OCI-LY7 (cell line): Measurements from ENCODE around the gene B9D2. TPM values are rescaled to one million over a fixed set of nuclear protein-coding genes. Genes with fewer than 3 reads are reported as not detected.
A peak's percentile ranks its signal among the peaks of the same experiment; 100 is the strongest.

Experiments
- BruUV-seq: library from RNA; stranded (reverse); fragments of 400-500 nt; replicated peaks from 2 replicates; lab custom pipeline; 2021; lab: Mats Ljungman, UMichigan
- CTCF ChIA-PET: fragments of 300-600 bp; sonication (Branson Sonifier 250); formaldehyde crosslinking; loops from one replicate; lab custom pipeline; 2022; ENCODE audit warnings: antibody characterized with exemption; ENCODE audit not compliant: unreplicated experiment; lab: Charles Lee
- POLR2A ChIA-PET: fragments of 300-600 bp; sonication (Branson Sonifier 250); formaldehyde crosslinking; loops from one replicate; lab custom pipeline; 2022; ENCODE audit warnings: antibody characterized with exemption; lab: Charles Lee
- DNase-seq: peaks from one replicate; pipeline ENCODE4 v3.0.0-alpha.2; 2015; ENCODE audit warnings: low spot score
- H2AFZ ChIP-seq: fragments of 200-600 bp; sonication (generic), shearing (Covaris generic); 2 replicates; pipeline ENCODE4 v1.6.1; 2014; ENCODE audit warnings: mild to moderate bottlenecking, antibody characterized with exemption, low read length, moderate library complexity
- H3K27ac ChIP-seq: fragments of 200-600 bp; sonication (generic); 2 replicates; pipeline ENCODE4 v1.5.1; 2014; ENCODE audit warnings: mixed run types, low read depth, mild to moderate bottlenecking, moderate library complexity, low read length, inconsistent platforms; ENCODE audit not compliant: poor library complexity, severe bottlenecking
- H3K36me3 ChIP-seq: fragments of 200-600 bp; sonication (generic); 2 replicates; pipeline ENCODE4 v1.6.1; 2014; ENCODE audit warnings: mild to moderate bottlenecking, antibody characterized with exemption, low read length, moderate library complexity, mixed read lengths; ENCODE audit not compliant: insufficient read depth
- H3K4me1 ChIP-seq: fragments of 200-600 bp; sonication (generic); 2 replicates; pipeline ENCODE4 v1.5.1; 2014; ENCODE audit warnings: mild to moderate bottlenecking, low read length; ENCODE audit not compliant: insufficient read depth, poor library complexity, severe bottlenecking
- H3K4me2 ChIP-seq: fragments of 200-600 bp; sonication (generic); 2 replicates; pipeline ENCODE4 v1.6.1; 2014; ENCODE audit warnings: mild to moderate bottlenecking, low read length
- H3K4me3 ChIP-seq: fragments of 200-600 bp; sonication (generic); 2 replicates; pipeline ENCODE4 v1.5.1; 2014; ENCODE audit warnings: mild to moderate bottlenecking, low read depth, low read length; ENCODE audit not compliant: poor library complexity, severe bottlenecking
- H3K79me2 ChIP-seq: fragments of 200-600 bp; sonication (generic); 2 replicates; pipeline ENCODE4 v1.6.1; 2016; ENCODE audit warnings: low read depth, mild to moderate bottlenecking, low read length, moderate library complexity, mixed read lengths; ENCODE audit not compliant: insufficient read depth
- H3K9me2 ChIP-seq: fragments of 200-600 bp; sonication (generic); 2 replicates; pipeline ENCODE4 v1.6.1; 2016; ENCODE audit warnings: mild to moderate bottlenecking, low read length, mixed read lengths; ENCODE audit not compliant: insufficient read depth
- H3K9me3 ChIP-seq: fragments of 200-600 bp; sonication (generic); 2 replicates; pipeline ENCODE4 v1.6.1; 2014; ENCODE audit warnings: mild to moderate bottlenecking, mixed run types, low read length, mixed read lengths
- H4K20me1 ChIP-seq: fragments of 200-600 bp; sonication (generic); 2 replicates; pipeline ENCODE4 v1.6.1; 2014; ENCODE audit warnings: mild to moderate bottlenecking, antibody characterized with exemption, low read length, moderate library complexity, mixed read lengths; ENCODE audit not compliant: insufficient read depth
- EZH2phosphoT487 ChIP-seq: fragments of 200-600 bp; sonication (generic); IDR thresholded peaks from 2 replicates; pipeline ENCODE4 v1.6.1; 2018; ENCODE audit warnings: low read depth, borderline replicate concordance, mild to moderate bottlenecking, mixed run types, antibody characterized with exemption, low read length, moderate library complexity, mixed read lengths
- intact Hi-C: fragments of 100-400 bp; cut with micrococcal nuclease; formaldehyde crosslinking; loops from one replicate; pipeline ENCODE4 v1.10.0; 2022; ENCODE audit not compliant: unreplicated experiment
- total RNA-seq, 2 experiments: library from RNA; depleted of rRNA in 1 of 2; stranded (reverse); fragments of >200 nt in 1 of 2; shearing (Covaris generic) in 1 of 2; gene quantifications; 2 replicates each; pipeline ENCODE4 v1.2.3, GENCODE V29; 2014 to 2022
- TF ChIP-seq, protein P1 (sequence below): fragments of 200-600 bp; sonication (generic); conservative IDR thresholded peaks from 2 replicates; pipeline ENCODE4 v1.5.1; 2014; ENCODE audit warnings: mild to moderate bottlenecking, antibody characterized with exemption, low read length, moderate library complexity, mixed read lengths

The B9D2 gene
- total RNA-seq, 2 experiments from 2014 or later: 3.9 to 5.2 TPM

DNA sequence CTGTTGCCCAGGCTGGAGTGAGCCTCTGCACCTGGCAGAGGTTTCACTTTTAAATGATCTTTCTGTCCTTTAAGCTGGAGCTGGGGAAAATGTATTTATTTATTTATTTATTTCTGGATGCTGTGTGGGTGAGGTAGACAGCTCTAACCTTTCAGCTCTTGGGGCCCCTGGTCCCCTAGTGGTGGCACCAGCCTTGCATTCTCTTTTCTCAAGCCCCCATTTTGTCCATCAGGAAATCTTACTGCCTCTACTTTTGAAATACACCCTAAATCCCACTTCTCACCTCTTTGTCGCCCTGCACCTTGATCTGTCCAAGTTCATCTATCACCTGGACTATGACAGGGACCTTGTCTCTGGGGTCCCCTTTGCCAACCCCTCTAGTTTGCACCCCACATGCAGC, 2.1 kb upstream of the B9D2 start:
- no peak overlapping the region for H3K4me2 ChIP-seq
- H2AFZ ChIP-seq: no peak overlapping the region
- CTCF ChIA-PET: no interaction called here
- no peaks in the 10 kb centered on the region for H4K20me1 ChIP-seq
- peak; percentile 34 for DNase-seq
- intact Hi-C loops: no loop called here
- H3K4me1 ChIP-seq: peaks cover 10% of the 10 kb centered on the region
- no TSS peak for BruUV-seq
- peaks cover 16% of the 10 kb centered on the region; the same call in 1 of the 2 replicates for H3K79me2 ChIP-seq
- TF ChIP-seq, protein P1, sequence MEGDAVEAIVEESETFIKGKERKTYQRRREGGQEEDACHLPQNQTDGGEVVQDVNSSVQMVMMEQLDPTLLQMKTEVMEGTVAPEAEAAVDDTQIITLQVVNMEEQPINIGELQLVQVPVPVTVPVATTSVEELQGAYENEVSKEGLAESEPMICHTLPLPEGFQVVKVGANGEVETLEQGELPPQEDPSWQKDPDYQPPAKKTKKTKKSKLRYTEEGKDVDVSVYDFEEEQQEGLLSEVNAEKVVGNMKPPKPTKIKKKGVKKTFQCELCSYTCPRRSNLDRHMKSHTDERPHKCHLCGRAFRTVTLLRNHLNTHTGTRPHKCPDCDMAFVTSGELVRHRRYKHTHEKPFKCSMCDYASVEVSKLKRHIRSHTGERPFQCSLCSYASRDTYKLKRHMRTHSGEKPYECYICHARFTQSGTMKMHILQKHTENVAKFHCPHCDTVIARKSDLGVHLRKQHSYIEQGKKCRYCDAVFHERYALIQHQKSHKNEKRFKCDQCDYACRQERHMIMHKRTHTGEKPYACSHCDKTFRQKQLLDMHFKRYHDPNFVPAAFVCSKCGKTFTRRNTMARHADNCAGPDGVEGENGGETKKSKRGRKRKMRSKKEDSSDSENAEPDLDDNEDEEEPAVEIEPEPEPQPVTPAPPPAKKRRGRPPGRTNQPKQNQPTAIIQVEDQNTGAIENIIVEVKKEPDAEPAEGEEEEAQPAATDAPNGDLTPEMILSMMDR: peak; percentile 63
- TF ChIP-seq EZH2phosphoT487: no peak
- H3K9me3 ChIP-seq: no peaks in the 10 kb centered on the region
- H3K36me3 ChIP-seq: no peaks in the 10 kb centered on the region
- POLR2A ChIA-PET: interaction anchor here (0.6 to 1.4 kb wide), 2 partner anchors 39 to 164 kb away, joined by 3 to 4 read pairs; no protein-coding TSS in a partner anchor
- no peak overlapping the region for H3K27ac ChIP-seq
- no peaks in the 10 kb centered on the region for H3K9me2 ChIP-seq
- no peak overlapping the region for H3K4me3 ChIP-seq

DNA sequence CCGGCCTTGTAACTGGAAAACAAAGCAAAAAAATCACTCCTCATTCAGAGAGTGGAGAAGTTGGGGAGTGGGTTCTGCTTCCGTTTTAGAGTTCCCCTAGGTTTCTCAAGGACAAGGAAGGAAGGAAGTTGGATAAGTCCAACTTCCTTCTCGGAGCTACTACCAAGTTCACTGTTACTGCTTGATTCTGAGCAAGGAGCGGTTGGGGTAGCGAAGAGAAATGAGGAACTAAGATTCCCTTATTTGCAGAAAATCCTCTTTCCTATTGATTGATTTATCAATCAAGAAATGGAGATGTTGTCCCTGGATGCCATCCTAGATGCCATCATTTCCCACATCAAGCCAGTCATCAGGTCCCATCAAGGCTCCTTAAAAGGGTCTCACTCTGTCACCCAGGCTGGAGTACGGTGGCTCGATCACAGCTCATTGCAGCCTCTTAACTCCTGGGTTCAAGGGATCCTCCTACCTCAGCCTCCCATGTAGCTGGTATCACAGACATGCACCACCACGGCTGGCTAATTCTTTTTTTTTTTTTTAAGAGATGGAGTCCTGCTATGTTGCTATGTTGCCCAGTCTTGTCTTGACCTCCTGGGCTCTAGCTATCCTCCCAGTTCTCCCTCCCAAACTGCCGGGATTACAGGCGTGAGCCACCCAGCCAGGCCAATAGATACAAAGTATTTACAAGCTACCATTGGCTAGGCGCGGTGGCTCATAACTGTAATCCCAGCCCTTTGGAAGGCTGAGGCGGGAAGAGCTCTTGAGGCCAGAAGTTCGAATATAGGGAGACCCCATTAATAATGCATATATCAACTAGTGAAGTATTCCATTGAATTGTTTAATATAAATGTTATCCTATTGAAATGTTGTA, 809 bp upstream of the B9D2 start:
- peak overlapping the region; percentile 81 for H3K4me3 ChIP-seq
- BruUV-seq: no TSS peak
- no peaks in the 10 kb centered on the region for H3K36me3 ChIP-seq
- no peaks in the 10 kb centered on the region for H4K20me1 ChIP-seq
- no peak for TF ChIP-seq EZH2phosphoT487
- TF ChIP-seq, protein P1: no peak
- H2AFZ ChIP-seq: peak overlapping the region; percentile 64
- intact Hi-C loops: no loop called here
- H3K4me1 ChIP-seq: peaks cover 10% of the 10 kb centered on the region
- peak overlapping the region; percentile 87 for H3K27ac ChIP-seq
- DNase-seq: no peak
- H3K9me2 ChIP-seq: no peaks in the 10 kb centered on the region
- ChIA-PET CTCF (interaction anchor here (1.1 kb wide), 1 partner anchor 181 kb away, joined by 3 read pairs; no protein-coding TSS in a partner anchor), POLR2A (interaction anchor here (0.9 to 2.2 kb wide), 10 partner anchors 8 to 184 kb away, joined by 3 to 8 read pairs (median 4); no protein-coding TSS in a partner anchor)
- no peaks in the 10 kb centered on the region for H3K9me3 ChIP-seq
- H3K79me2 ChIP-seq: peaks cover 16% of the 10 kb centered on the region; the same call in 1 of the 2 replicates
- H3K4me2 ChIP-seq: peak overlapping the region; percentile 91
